HL-60/S4 (cell line): ENCODE data around the gene AUNIP.

Experiments used
- in situ Hi-C: fragments of 300-500 bp; cut with MboI; formaldehyde crosslinking; loops from 2 replicates; pipeline ENCODE4 v1.14.3; 2022; ENCODE audit warnings: low sequenced_read_pairs

The AUNIP gene

DNA sequence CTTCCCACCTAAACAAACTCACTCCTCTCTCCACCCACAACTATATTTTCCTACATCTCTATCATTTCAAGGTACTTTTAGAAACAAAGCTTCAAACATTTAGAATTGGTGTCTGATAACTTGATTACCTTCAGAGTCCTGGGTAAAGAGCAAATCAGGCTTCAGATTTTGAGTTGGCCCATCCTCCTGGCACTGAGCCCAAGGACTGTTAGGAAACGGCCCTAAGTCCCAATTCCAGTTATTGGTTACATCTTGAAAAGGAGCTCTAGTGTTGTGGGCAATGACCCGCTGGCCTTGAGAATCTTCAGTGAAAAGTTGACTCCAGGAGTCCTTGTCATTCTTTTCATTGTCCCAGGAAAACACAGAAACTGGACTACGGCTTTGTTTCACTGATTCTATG is 24.4 kb downstream of the AUNIP start:
- in situ Hi-C loops, result loop anchor here (10.0 kb wide), 1 partner anchor 170 kb away; no protein-coding TSS in a partner anchor

DNA sequence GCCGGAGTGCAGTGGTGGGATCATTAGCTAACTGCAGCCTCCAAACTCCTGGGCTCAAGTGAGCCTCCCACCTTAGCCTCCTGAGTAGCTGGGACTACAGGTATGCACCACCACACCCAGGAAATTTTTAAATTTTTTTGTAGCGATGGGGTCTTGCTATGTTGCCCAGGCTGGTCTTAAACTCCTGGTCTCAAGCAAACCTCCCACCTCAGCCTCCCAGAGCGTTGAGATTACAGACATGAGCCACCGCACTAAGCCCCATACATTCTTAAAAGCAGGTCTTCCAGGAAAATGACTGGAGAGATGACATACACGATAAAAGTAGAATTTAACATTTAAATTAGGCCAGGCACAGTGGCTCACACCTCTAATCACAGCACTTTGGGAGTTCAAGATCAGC is 26.1 kb downstream of the AUNIP start:
- in situ Hi-C loops, result loop anchor here (10.0 kb wide), 1 partner anchor 172 kb away; no protein-coding TSS in a partner anchor

GRCh38 chr1:25832336-25833037 is 26.8 kb downstream of the AUNIP start:
- in situ Hi-C loops, result loop anchor here (10.0 kb wide), 1 partner anchor 172 kb away; no protein-coding TSS in a partner anchor

GRCh38 chr1:25831569-25832196 is 27.6 kb downstream of the AUNIP start:
- in situ Hi-C loops, result loop anchor here (10.0 kb wide), 1 partner anchor 173 kb away; no protein-coding TSS in a partner anchor

GRCh38 chr1:25829046-25829445 is 30.2 kb downstream of the AUNIP start:
- in situ Hi-C loops, result no loop called here

DNA sequence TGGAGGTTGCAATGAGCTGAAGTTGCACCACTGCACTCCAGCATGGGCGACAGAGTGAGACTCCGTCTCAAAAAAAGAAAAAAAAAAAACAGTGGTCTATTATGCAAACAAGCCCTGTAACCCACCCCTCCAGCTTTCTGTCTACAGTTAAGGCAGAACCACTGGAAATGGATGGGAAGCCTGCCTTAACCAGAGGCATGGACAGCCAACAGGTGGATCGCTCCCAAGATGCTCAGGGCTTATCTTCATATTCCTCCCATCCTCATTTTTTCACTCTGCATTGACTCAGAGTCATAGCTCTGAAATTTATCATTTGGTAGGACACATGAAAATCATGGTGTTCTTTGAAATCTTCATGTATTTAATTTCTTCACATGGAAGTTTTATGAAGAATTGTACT is 30.8 kb downstream of the AUNIP start:
- in situ Hi-C loops, result no loop called here

GRCh38 chr1:25826571-25826970 is 32.7 kb downstream of the AUNIP start:
- in situ Hi-C loops, result no loop called here

- in situ Hi-C loops, result no loop called here
Measured at GRCh38 chr1:25825605-25826004, 33.7 kb downstream of the AUNIP start.

DNA sequence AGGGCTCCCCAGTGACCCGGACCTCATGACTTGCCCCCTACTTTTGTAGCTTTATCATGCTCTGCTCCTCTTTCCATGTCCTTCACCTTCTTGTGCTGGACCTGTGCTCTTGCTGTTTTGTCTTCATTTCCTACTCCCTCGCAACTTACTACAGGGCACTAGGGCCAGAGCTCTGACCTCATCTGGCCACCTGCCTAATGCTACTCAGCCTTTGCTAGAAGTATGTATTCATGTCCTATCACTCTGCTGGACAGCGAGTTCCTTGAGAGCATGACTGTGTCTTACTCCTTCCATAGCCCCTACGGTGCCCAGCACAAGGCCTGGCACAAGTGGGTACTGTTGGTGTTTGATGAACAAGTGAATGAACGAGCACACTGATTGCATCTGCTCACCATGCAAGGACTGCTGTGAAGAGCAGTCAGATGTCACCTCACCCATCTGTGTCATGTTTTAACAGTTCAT is 37.6 kb downstream of the AUNIP start:
- in situ Hi-C loops, result loop anchor here (25.0 kb wide), 1 partner anchor 959 kb away; no protein-coding TSS in a partner anchor

- in situ Hi-C loops, result loop anchor here (25.0 kb wide), 1 partner anchor 959 kb away; no protein-coding TSS in a partner anchor
Measured at GRCh38 chr1:25821112-25821476, 38.2 kb downstream of the AUNIP start.

- in situ Hi-C loops, result loop anchor here (25.0 kb wide), 1 partner anchor 958 kb away; no protein-coding TSS in a partner anchor
Measured at GRCh38 chr1:25820247-25821111, 38.8 kb downstream of the AUNIP start.

- in situ Hi-C loops, result loop anchor here (25.0 kb wide), 1 partner anchor 957 kb away; no protein-coding TSS in a partner anchor
Measured at GRCh38 chr1:25819491-25820246, 39.6 kb downstream of the AUNIP start, which contains the start of gene MTFR1L. Gene MTFR1L (plus strand): TSS chr1:25819954. CDS start chr1:25823105, 3,151 bp downstream.

DNA sequence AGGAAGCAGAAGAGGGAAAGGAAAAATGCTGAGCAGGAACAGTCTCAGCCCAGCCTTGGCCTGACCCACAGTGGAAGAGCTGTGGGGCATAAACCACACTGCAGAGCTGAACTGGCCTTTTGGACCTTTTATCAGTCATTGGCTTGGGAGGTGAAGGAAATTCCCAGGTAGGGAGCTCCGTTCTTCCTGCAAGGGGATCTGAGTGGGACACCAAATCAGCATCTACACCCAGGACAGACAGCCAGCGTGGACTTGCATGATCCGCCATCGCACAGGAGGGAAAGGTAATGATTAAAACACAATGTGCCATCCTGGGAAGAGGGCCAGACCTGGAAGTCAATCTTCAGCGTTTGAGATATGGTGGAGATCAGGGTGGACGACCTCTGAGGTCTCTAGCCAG is 40.7 kb downstream of the AUNIP start:
- in situ Hi-C loops, result loop anchor here (25.0 kb wide), 1 partner anchor 956 kb away; no protein-coding TSS in a partner anchor

GRCh38 chr1:25817840-25818501 is 41.3 kb downstream of the AUNIP start:
- in situ Hi-C loops, result loop anchor here (25.0 kb wide), 1 partner anchor 956 kb away; no protein-coding TSS in a partner anchor

DNA sequence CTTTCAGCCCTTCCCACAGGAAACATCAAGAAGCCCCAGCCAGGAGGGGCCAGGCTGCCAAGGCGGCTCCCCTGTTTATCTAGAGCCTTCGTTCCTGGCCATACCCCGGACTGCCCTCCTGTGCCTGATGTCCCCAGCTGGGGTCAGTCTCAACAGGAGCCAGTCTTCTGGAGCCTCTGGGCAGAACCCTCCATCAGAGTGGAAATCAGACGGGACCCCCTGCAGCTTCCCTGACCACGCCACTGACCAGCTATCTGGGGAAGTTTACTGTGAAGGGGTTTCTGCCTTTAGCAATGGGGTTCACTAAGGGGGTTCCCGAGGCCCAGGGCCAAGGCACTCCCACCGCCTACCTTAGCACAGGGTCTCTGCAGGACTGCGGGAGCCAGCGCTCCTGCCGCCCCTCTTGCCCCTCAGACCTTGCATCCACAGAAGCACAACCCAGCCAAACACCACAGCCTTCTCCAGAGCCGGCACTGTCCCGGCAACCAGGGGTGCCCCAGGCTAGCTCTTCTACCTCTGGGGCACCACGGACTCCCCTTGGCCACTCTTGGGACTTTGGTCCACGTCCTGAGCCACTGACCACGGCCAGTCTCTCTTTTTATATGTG is 43.0 kb downstream of the AUNIP start:
- in situ Hi-C loops, result loop anchor here (25.0 kb wide), 1 partner anchor 954 kb away; no protein-coding TSS in a partner anchor

GRCh38 chr1:25815208-25816111 is 43.8 kb downstream of the AUNIP start:
- in situ Hi-C loops, result loop anchor here (25.0 kb wide), 1 partner anchor 953 kb away; no protein-coding TSS in a partner anchor

GRCh38 chr1:25814549-25815087 is 44.6 kb downstream of the AUNIP start:
- in situ Hi-C loops, result loop anchor here (25.0 kb wide), 1 partner anchor 952 kb away; no protein-coding TSS in a partner anchor
